Measurements from ENCODE around the gene CACNA1I.

Gene CACNA1I

GRCh38 chr22:39535831-39536449 lies 34.6 kb upstream of the CACNA1I start:
- no peak for DNase-seq (ENCODE audit: low read depth)

DNA sequence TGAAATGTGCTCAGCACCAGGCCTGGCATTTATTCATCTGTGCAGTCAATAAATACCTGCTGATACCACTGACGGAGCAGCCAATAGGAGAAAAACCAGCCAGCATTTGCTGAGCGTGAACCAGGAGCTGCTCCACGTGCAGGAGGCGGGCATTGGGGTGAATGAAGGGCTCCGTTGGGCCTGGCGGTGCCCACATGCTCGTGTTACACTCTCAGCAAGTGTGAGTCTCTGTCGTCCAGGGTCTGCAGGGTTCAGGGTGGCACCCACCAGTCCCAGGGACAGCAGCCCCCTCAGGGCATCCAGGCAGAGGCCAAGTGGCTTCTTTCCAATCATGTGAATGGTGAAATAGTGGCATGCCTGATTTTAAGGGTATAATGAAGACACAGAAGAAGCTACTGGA lies 33.8 kb upstream of the CACNA1I start:
- no peak for DNase-seq (ENCODE audit: low read depth)

DNA sequence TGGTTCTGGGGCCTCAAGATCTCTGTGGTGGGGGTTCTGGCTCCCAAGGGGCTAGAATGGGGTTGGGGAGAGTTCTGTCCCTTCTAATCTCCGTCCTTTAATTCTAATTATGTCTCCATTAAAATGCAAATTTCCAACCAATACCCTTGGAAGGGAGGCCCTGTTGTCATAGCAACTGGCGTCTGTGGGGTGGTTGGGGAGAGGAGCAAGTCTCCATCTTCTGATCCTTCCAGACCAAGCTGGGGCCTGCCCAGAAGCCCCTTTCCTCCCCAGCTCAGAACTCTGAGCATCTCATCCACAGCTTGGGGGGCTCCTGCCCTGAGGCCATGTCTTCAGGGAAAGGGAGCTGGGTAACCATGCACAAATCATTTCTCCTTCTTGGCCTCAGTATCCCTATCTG lies 32.6 kb upstream of the CACNA1I start:
- no peak for DNase-seq (ENCODE audit: low read depth)

GRCh38 chr22:39543095-39543494 lies 27.5 kb upstream of the CACNA1I start:
- peak; percentile 55 for DNase-seq (ENCODE audit: low read depth)

DNA sequence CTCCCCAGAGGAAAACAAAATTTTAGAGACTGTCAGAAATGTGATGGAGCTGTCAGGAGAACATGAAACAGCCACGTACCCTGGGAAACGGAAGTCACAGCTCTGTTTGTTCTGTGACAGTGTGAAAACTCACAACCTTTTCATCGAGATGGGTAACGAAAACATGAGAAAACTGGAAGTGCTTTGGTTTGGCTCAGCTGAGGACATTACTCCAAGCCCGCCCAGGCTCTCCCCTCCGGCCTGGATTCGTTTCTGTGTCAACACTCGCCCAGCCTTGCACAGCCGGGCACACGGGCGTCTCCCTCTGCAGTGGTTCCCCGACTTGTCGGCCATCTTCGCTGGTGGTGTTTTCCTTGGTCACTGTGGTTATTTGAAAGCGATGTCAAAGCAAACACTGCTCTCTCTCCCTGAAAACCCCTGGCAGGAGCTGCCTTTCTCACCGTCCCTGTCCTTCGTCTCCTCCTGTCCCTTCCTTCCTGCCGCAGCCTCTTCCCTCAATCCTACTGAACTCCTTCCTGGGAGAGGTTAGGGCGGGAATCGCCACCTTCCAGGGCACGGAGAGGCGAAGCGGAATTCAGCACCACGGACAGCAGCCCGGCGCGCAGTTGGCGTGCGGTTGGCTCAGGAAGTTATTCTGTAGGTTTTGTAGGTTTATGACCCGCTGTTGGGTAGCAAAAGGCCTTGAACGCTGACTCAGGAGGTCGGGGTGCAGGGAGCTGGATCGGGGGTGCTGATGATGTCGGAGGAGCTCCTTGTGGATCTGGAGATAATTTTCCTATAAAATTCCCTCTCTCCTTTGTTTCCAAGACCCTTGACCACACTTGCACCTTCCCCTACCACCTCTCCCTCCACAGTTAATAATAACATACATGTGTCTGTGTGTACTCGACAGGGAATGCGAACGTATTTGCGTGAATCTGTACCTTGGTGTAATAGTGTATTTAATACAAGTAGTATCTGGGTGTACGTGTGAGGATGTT lies 24.9 kb upstream of the CACNA1I start:
- no peak for DNase-seq (ENCODE audit: low read depth)

- peak; percentile 65 for DNase-seq (ENCODE audit: low read depth)
These were observed 23.5 kb upstream of the CACNA1I start for GRCh38 chr22:39546889-39547586.

- DNase-seq (ENCODE audit: low read depth), result no peak
These were observed 23.0 kb upstream of the CACNA1I start for GRCh38 chr22:39547587-39547947.

DNA sequence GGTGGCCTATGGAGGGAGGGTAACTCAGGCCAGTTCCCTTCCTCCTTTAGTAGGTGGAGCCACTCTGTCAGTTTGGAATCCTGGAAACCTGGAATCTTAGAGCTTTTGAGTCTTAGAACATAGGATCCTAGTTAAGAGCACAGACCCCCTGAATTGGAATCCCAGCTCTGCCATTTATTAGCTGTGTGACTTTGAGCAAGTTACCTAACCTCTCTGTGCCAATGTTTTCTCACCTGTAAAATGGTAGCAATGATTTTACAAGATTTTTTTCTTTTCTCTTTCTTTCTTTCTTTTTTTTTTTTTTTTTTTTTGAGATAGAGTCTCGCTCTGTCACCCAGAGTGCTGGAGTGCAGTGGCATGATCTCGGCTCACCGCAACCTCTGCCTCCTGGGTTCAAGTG lies 17.1 kb upstream of the CACNA1I start:
- no peak for DNase-seq (ENCODE audit: low read depth)

- no peak for DNase-seq (ENCODE audit: low read depth)
These were observed 16.4 kb upstream of the CACNA1I start for GRCh38 chr22:39554151-39554550.

- DNase-seq (ENCODE audit: low read depth), result peak; percentile 40
These were observed 13.3 kb upstream of the CACNA1I start for GRCh38 chr22:39556970-39557841.

- DNase-seq (ENCODE audit: low read depth), result no peak
These were observed 12.3 kb upstream of the CACNA1I start for GRCh38 chr22:39558254-39558727.

GRCh38 chr22:39558950-39559349 lies 11.6 kb upstream of the CACNA1I start:
- DNase-seq (ENCODE audit: low read depth), result no peak

DNA sequence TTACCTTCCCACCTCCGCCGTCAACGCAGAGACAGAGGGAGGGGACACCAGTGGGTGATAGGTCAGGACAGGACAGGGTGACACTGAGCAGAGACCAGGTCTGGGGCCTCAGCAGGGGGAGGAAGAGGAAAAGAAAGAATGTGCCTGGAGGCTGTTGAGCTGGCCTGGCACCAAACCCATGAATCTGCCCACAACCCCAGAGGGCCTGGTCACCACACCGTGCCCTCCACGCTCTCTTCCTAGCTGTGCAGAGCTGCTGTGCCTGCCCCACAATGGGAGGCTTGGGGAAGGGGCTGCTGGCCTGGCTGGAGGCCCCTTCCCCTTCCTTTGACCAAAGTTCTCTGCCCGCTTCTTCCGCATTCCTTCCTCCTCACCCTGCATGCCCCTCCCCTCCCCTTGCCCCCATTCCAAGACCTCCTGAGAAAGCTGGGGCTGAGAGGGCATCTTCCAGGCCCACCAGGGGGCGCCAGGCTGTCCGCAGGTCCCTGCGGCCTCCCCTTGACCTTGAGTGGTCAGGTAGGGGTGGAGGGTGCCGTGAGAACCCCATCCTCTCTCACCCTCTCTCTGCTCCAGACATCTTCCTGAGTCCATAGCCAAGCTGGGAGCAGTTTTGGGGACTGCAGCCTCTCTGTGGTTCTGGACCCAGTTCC lies 11.0 kb upstream of the CACNA1I start:
- peak; percentile 39 for DNase-seq (ENCODE audit: low read depth)

DNA sequence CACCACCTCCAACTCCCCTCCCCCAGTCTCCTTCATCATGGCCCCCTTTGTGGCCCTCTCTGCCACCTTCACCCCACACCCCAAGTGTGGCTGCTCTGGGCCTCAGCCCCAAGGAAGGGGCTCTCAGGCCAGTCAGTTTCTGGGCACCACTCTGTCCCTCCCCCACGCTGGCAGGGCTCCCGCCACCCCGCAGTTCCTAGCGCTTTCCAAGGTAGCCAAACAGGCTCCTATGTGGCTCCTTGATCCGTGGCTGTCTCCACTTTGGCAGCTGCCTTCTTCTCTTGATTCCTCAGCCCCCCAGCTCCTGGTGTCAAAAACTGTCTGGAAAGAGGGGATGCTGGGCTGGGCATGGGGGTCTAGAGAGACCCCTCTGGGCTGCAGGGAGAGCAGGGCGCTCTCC lies 10.4 kb upstream of the CACNA1I start:
- no peak for DNase-seq (ENCODE audit: low read depth)

DNA sequence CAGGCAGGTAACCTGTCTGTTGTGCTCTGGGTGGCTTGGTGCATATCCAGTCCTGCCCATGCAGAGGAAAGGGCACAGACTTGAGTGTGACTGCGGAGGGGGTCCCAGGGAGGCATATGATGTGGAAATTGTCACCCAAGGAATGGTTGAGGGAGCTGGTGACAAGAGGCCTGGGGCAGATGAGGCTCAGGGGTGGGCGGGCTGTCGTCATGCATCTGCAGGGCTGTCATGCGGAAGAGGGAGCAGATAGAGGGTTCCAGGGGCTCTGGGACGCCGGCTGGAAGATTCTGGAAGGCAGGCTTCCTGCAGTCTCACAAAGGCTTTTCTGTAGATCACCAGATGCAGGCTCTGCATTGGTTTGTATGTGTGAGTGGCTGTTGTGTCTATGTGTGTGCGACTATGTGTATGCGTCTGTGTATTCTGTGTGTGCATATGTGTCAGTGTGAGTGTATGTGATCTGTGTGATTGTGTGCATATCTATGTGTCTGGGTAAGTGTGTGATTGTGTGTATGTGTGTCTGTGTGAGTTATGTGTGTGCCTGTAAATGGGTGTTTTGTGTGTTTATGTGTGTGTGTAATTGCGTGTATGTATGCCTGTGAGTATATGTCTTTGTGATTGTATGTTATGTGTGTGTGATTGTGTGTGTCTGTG lies 7.6 kb upstream of the CACNA1I start:
- DNase-seq (ENCODE audit: low read depth), result no peak

DNA sequence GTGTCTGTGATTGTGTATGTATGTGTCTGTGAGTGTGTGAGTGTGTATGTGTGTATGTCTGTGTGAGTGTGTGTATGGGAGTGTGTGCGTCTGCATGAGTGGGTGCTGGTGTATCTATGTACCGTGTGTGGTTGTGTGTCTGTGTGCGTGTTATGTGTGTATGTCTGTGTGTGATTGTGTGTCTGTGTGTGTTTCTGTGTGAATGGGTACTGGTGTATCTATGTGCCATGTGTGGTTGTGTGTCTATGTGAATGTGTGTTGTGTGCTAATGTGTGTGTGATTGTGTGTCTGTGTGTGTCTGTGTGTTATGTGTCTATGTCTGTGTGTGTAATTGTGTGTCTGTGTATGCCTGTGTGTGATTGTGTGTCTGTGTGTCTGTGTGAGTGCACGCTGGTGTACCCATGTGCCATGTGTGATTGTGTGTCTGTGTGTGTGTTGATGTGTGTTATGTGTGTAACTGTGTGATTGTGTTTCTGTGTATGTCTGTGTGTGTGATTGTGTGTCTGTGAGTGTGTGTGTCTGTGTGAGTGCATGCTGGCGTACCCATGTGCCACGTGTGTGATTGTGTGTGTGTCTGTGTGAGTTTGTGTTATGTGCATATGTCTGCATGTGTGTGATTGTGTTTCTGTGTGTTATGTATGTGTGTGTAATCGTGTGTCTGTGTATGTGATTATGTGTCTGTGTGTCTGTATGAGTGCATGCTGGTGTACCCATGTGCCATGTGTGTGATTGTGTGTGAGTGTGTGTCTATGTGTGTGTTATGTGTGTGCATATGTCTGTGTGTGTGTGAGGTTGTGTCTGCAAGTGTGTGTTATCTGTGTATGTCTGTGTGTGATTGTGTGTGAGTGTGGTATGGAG lies 6.8 kb upstream of the CACNA1I start:
- no peak for DNase-seq (ENCODE audit: low read depth)

- DNase-seq (ENCODE audit: low read depth), result no peak
These were observed 5.1 kb upstream of the CACNA1I start for GRCh38 chr22:39565414-39565944.

DNA sequence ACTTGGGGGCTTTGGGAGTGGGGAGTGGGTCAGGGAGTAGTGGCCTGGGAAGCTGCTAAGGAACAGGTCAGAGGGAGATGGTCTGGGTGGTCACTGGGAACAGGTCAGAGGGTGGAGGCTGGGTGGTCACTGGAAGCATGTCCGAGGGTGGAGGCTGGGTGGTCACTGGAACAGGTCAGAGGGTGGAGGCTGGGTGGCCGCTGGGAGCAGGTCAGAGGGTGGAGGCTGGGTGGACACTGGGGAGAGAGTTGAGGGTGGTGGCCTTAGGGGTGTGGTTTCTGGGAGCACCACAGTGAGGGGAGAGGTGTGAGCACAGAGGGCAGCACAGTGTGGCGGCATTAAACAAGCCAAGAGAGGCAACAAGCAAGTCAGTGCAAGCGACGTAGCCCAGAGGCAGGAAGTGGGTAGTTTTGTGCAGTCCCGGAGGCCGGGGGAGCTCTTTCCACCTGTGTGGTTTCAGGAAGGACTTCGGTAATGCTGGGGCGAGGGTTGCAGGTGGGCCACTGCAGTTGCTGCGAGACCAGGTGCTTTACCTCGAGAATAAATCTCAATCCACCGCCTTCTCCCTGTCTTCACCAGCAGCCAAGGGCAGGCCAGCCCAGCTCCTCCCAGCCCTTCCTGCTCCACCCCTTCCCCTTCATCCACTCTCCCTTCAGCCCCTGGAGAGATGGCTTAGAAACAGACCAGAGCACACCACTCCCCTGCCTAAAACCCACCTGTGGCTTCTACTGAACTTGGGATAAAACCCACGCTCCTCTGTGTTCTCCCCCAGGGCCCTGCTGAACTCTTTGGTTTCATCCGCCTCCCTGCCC lies 3.2 kb upstream of the CACNA1I start:
- DNase-seq (ENCODE audit: low read depth), result no peak

Measured in ELR (cell line).